SU-DHL-6 (cell line): Measurements from ENCODE around the gene SLC19A1.

Source experiments
- H2AFZ ChIP-seq: fragments of 200-600 bp; sonication (generic); 2 replicates; pipeline ENCODE4 v1.6.1; 2014; ENCODE audit warnings: low read depth, mild to moderate bottlenecking, moderate library complexity, mixed read lengths, antibody characterized with exemption, low read length; ENCODE audit not compliant: severe bottlenecking
- H3F3A ChIP-seq: fragments of 200-600 bp; shearing (Covaris generic); 2 replicates; pipeline ENCODE4 v1.6.0; 2016; ENCODE audit warnings: antibody characterized with exemption, mild to moderate bottlenecking; ENCODE audit not compliant: insufficient read depth
- H3K27ac ChIP-seq: fragments of 200-600 bp; sonication (generic); 2 replicates; pipeline ENCODE4 v1.5.1; 2016; ENCODE audit warnings: low read depth, mild to moderate bottlenecking, low read length, moderate library complexity, mixed read lengths
- H3K27me3 ChIP-seq: fragments of 200-600 bp; sonication (generic), shearing (Covaris generic); 2 replicates; pipeline ENCODE4 v1.6.0; 2014; ENCODE audit warnings: mild to moderate bottlenecking, low read length
- H3K36me3 ChIP-seq: fragments of 200-600 bp; sonication (generic); 2 replicates; pipeline ENCODE4 v1.6.1; 2014; ENCODE audit warnings: mild to moderate bottlenecking, low read length, mixed read lengths
- H3K4me2 ChIP-seq: fragments of 300-600, 200-600 bp; shearing (Covaris generic), sonication (generic); 2 replicates; pipeline ENCODE4 v1.6.0; 2014; ENCODE audit warnings: low read length, low read depth, mild to moderate bottlenecking; ENCODE audit not compliant: poor library complexity, severe bottlenecking
- H3K4me3 ChIP-seq: fragments of 200-600 bp; sonication (generic); 2 replicates; pipeline ENCODE4 v1.5.1; 2014; ENCODE audit warnings: antibody characterized with exemption, low read length, mild to moderate bottlenecking, mixed read lengths; ENCODE audit not compliant: insufficient read depth, poor library complexity, severe bottlenecking
- H3K79me2 ChIP-seq: fragments of 200-600 bp; sonication (generic); 2 replicates; pipeline ENCODE4 v1.6.1; 2014; ENCODE audit warnings: mild to moderate bottlenecking, low read length, moderate library complexity; ENCODE audit not compliant: insufficient read depth
- H3K9ac ChIP-seq: fragments of 200-600 bp; sonication (generic); 2 replicates; pipeline ENCODE4 v1.7.0; 2014; ENCODE audit warnings: mild to moderate bottlenecking, low read length
- H3K9me2 ChIP-seq: fragments of 200-600 bp; sonication (generic); replicated peaks from 2 replicates; pipeline ENCODE4 v1.6.1; 2014; ENCODE audit warnings: low read length; ENCODE audit not compliant: insufficient read depth
- H3K9me3 ChIP-seq: fragments of 200-600 bp; sonication (generic); 2 replicates; pipeline ENCODE4 v1.6.1; 2014; ENCODE audit warnings: low read length, mixed read lengths; ENCODE audit not compliant: insufficient read depth
- H4K20me1 ChIP-seq: fragments of 200-600 bp; sonication (generic); 2 replicates; pipeline ENCODE4 v1.6.1; 2014; ENCODE audit warnings: low read depth, mild to moderate bottlenecking, antibody characterized with exemption, low read length, moderate library complexity, mixed read lengths
- EZH2phosphoT487 ChIP-seq: fragments of 200-600 bp; sonication (generic), shearing (Covaris generic); conservative IDR thresholded peaks from 2 replicates; pipeline ENCODE4 v1.6.1; 2018; ENCODE audit warnings: mild to moderate bottlenecking, antibody characterized with exemption, low read length, moderate library complexity, mixed read lengths
- TF ChIP-seq, protein P1 (sequence below): fragments of 200-600 bp; sonication (generic); IDR thresholded peaks from one replicate; pipeline ENCODE4 v1.5.1; 2017; ENCODE audit warnings: antibody characterized with exemption, mild to moderate bottlenecking, low read length, moderate library complexity; ENCODE audit not compliant: insufficient read depth, poor library complexity, severe bottlenecking

The SLC19A1 gene

DNA sequence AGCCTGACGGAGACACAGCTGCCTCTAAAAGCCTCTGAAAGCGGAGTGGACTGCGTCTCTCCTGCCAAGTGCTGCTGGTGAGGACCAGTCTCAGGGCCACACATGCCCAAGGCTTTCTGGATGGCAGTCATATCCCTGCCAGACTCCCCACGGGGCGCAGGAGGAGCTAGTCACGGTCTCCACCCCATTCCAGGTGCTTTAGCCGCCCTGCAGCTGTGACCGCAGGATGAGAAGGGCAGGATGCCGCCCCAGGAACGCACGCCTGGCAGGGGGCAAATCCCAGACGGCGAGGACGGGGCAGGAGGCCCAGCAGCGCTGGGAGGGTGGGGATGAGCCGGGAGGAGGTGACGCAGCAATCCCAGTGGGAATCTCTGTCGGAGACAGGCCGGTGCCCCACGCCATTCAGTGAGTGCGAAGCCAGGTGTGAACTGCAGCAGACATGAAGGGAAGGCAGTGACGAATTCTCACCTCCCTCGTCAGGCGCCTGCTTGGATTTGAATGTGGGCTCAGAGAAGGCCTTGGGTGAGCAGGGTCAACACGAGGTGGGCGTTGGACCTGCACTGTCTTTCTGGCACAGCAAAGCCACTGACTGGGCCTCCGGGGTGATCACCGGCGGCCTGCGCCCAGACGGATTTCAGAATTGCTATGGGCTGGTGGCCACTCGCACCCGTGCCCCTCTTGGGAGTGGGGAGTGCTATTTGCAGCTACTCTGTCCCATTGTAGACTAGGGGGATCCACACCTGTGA lies 38.5 kb upstream of the SLC19A1 start:
- H3K79me2 ChIP-seq = no peaks in the 10 kb centered on the region
- H2AFZ ChIP-seq = no peak overlapping the region
- H4K20me1 ChIP-seq = no peaks in the 10 kb centered on the region
- TF ChIP-seq, protein P1, sequence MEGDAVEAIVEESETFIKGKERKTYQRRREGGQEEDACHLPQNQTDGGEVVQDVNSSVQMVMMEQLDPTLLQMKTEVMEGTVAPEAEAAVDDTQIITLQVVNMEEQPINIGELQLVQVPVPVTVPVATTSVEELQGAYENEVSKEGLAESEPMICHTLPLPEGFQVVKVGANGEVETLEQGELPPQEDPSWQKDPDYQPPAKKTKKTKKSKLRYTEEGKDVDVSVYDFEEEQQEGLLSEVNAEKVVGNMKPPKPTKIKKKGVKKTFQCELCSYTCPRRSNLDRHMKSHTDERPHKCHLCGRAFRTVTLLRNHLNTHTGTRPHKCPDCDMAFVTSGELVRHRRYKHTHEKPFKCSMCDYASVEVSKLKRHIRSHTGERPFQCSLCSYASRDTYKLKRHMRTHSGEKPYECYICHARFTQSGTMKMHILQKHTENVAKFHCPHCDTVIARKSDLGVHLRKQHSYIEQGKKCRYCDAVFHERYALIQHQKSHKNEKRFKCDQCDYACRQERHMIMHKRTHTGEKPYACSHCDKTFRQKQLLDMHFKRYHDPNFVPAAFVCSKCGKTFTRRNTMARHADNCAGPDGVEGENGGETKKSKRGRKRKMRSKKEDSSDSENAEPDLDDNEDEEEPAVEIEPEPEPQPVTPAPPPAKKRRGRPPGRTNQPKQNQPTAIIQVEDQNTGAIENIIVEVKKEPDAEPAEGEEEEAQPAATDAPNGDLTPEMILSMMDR = no peak
- no peaks in the 10 kb centered on the region for H3K9me2 ChIP-seq
- no peaks in the 10 kb centered on the region for H3K27me3 ChIP-seq
- H3F3A ChIP-seq = no peaks in the 10 kb centered on the region
- H3K36me3 ChIP-seq = no peaks in the 10 kb centered on the region
- no peak overlapping the region for H3K4me3 ChIP-seq
- H3K9ac ChIP-seq = no peak overlapping the region
- no peak overlapping the region for H3K27ac ChIP-seq
- H3K9me3 ChIP-seq = no peaks in the 10 kb centered on the region
- no peak overlapping the region for H3K4me2 ChIP-seq

GRCh38 chr21:45580181-45580575 lies 37.9 kb upstream of the SLC19A1 start:
- Histone ChIP-seq H3K9me2 (no peaks in the 10 kb centered on the region), H2AFZ (no peak overlapping the region), H3K4me2 (no peak overlapping the region), H3F3A (no peaks in the 10 kb centered on the region), H3K4me3 (no peak overlapping the region), H3K9ac (no peak overlapping the region), H3K9me3 (no peaks in the 10 kb centered on the region), H3K36me3 (no peaks in the 10 kb centered on the region), H3K27ac (no peak overlapping the region), H4K20me1 (no peaks in the 10 kb centered on the region), H3K27me3 (no peaks in the 10 kb centered on the region), H3K79me2 (no peaks in the 10 kb centered on the region)
- no peak for TF ChIP-seq EZH2phosphoT487
- TF ChIP-seq, protein P1 = no peak

DNA sequence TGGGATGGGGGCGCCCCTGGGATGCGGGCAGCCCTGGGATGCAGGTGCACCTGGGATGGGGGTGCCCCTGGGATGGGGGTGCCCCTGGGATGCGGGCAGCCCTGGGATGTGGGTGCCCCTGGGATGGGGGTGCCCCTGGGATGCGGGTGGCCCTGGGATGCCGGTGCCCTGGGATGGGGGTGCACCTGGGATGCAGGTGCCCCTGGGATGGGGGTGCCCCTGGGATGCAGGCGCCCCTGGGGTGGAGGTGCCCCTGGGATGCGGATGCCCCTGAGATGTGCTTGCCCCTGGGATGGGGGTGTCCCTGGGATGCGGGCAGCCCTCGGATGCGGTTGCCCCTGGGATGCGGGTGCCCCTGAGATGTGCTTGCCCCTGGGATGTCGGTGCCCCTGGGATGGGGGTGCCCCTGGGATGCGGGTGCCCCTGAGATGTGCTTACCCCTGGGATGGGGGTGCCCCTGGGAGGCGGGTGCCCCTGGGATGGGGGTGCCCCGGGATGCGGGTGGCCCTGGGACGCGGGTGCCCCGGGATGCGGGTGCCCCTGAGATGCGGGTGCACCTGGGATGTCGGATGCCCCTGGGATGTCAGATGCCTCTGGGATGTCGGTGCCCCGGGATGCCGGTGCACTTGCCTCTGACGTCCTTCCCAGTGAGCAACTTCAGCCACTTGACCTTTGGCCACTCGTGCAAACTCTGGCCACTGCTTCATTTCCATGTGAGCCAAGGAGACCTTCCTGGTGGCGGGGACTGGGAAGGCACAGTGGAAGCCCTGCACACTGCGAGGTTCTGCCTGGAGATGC lies 37.3 kb upstream of the SLC19A1 start:
- Histone ChIP-seq H3K9me3 (no peaks in the 10 kb centered on the region), H4K20me1 (no peaks in the 10 kb centered on the region), H3K4me3 (no peak overlapping the region), H3K9me2 (no peaks in the 10 kb centered on the region), H3K27me3 (no peaks in the 10 kb centered on the region), H3K4me2 (no peak overlapping the region), H3K27ac (no peak overlapping the region), H3K79me2 (no peaks in the 10 kb centered on the region), H3K9ac (no peak overlapping the region), H3K36me3 (no peaks in the 10 kb centered on the region), H3F3A (no peaks in the 10 kb centered on the region), H2AFZ (no peak overlapping the region)
- TF ChIP-seq, protein P1 = no peak
- TF ChIP-seq EZH2phosphoT487 = no peak
